Fibroblast of gingiva (primary cell): ENCODE results near the gene ERBB4.

Experiments used
- DNase-seq: peaks from one replicate; pipeline ENCODE4 v3.0.0-alpha.2; 2011; ENCODE audit warnings: low read depth

Gene ERBB4

GRCh38 chr2:212538305-212539071 lies at the start of gene ERBB4:
Gene ERBB4 (minus strand): TSS chr2:212538802. CDS start chr2:212538530, 272 bp downstream.
- no peak for DNase-seq

DNA sequence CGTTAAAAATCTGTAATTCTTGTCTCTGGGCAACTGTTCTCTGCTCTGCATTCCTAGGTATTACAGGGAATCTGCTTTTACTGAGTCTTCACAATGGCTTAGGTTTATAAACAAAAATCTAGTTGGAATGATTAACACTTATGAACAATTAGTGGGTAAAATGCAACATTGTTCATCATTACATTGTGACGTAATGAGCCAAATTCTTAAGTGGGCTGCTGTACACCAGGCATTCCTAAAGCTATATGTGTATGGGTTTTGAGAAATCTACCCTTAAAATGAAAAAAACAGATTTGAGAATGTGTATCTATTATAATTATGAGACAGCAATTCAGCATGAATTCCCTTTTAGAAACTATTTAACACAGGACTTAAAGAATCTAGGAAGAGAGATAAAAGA lies 41.5 kb upstream of the ERBB4 start:
- DNase-seq = no peak

- no peak for DNase-seq
Observed at GRCh38 chr2:212556296-212556695, 17.7 kb upstream of the ERBB4 start.

DNA sequence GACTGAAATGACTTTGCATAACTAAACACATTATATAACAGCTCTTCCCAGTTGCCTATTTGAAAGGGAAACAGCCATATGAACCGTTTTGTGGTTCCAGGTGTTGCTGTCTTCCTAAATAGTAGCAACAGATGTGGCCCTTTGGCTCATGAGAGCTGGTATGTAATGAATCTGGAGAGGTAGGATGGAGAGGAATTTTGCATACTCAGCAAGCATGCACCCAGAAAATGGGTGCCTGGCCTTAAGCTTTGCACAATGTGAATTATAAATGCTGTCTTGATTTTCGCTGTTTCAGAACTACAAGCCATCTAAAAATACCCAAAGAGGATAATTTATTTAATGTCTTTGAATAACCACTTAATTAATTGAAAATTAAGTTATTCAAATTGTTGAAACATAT lies 15.6 kb upstream of the ERBB4 start:
- DNase-seq = no peak

DNA sequence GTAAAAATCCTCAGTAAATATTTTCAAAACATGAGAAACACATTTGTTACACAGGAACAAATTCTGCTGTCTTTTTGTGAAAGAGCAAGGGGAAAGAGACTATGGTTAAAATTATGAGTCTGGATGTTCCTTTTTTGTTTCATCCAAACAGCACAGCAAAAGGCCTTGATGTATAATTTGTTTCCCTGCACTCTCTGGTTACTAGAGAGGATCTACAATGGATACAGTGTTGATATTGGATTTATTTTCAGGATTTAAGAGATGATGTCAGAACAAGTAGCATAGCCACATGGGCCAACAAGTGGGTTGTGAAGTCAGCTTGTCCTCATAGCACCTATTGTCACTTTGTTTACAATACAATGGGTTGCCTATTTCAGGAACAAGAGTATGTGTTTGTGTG lies 11.3 kb upstream of the ERBB4 start:
- DNase-seq = no peak

DNA sequence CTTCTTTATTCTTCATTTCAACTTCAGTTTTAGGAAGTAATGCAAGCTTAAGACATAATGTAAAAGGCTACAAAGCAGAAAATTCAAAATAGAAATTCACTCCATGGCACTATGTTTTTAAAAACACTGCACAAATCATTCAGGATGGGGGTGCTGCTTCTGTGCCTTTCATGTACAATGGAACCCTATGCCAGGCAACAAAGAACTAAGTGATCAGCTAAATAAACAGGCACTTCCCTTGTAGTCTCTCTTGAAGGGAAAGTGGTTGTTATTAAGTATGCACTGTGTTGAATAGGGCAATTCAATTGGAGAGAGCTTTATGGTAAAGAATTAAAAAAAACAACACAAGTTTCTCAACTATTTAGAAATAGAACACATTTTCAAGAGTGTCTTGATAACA lies 10.9 kb upstream of the ERBB4 start:
- DNase-seq = no peak

DNA sequence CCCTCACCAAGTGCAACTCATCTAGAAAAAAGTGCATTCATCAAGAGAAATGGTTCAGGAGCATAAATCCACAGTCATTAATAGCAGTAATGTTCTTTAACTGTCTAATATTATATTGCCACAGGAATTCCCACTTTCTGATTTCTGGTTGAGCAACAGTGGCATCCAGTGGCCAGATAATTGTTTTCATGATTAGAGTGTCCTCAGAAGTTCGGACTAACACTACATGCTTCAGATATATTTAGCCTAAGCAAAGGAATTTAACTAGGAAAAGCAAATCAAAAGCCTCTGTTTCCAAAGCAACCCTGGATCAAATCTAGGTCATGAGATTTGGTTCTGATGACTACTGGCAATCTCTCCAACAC lies 9.8 kb upstream of the ERBB4 start:
- peak; percentile 44 for DNase-seq

GRCh38 chr2:212547716-212548454 lies 9.3 kb upstream of the ERBB4 start:
- no peak for DNase-seq

DNA sequence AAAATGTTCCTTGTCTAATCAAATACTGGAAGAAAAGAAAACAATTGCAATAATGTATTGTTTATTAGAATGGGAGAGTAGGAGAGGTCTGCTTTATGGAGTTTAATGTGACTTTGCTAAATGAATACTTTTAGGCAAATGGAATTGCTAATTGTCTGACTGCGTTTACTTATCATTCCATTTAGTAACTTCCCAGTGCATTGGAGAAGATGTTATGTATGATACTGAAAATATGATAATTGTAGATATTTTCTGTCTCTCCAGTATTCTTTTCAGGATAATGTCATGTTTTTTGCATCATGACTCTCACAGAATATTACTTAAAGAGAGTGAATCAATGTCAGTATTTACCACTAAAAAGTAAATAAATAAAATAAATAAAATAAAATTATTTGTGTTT lies 8.1 kb upstream of the ERBB4 start:
- no peak for DNase-seq

DNA sequence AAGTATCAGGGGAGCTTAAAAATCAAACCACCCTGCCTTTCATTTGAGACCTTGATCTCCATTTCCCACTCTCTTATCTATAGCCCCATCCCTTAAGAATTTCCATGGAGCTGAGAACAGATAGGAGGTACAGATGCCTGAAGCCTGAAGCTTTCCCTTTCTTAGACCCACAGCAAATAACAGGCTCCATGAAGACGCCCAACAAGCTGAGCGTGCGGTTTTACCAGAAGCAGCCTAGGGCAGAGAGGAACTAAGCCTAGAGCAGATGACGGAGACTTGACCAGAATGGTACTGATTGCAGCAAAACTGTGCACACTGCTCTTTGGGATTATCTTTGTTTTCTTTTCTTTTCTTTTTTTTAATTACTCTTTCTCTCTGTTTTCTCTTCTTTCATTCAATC lies 1.7 kb upstream of the ERBB4 start:
- no peak for DNase-seq

- no peak for DNase-seq
Observed at GRCh38 chr2:212539072-212539880, 674 bp upstream of the ERBB4 start.

DNA sequence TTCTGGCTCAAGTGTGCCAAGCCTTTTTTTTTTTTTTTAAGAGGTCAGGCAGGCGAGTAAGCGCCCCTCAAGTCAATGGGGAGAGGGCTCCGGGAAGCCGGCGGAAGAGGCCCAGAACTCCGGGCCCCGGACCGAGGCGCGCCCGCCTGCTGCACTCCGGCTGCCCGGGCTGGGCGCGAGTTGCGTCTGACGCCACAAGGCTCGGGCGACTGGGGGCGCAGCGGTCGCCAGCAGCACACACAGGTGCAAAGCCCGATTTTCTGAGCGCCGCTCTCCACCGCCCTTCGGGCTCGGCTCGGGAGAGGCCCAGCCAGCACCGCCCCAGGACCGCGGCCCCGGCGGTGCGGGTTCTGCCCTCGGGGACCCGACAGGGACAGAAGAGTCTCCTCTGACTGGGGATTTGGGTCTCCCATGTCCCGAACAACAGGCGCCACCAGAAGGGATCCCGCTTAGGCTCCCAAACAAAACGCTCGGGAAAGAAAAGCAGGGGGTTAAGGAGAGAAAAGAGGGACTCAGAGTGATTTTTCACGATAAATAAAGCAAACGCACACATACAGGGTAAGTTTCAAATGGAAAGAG lies 787 bp downstream of the ERBB4 start:
- no peak for DNase-seq

DNA sequence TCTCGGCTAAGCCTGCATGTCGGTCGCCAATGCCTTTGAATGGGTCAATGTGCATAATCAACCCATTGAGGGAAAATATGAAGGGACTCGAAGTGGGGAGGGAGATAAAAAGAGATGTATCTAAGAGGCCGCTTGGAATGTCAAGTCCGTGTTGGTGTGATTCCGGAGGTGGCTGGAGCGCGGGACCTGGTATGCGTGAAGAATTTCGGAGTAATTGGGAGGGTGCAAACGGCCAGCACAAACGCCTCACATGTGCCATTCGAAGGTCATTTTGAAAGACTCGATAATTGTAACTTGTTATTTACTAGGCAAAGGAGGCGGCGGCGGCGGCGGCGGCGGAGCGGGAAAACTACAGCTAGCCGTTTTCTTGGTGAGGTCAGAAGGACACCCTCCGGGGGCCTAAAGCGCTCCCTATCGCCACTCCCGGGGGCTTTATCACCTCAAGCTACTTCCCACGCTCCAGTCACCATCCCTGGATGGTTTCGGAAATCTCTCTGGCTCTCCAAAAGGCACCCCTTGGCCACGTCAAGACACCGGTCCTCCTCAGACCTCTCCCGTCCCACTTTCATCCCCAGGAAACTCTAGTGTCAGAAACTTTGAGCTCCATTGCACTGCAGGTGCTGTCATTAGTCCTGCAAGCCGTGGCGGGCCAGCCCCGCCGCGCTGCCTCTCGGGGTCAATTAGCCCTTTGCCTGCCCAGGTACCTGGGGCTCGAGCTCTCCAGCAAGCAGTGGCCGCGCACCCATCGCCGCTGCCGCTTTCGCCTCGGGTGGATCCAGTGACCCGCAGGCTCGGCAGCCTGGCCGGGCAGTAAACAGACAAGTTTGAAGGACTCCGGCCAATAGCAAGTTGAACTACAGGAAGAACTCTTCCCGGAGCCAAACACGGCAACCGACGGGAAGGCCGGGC lies 1.5 kb downstream of the ERBB4 start:
- DNase-seq = peak; percentile 8

GRCh38 chr2:212535996-212536816 lies 2.4 kb downstream of the ERBB4 start:
- no peak for DNase-seq

- DNase-seq = no peak
Observed at GRCh38 chr2:212534336-212534735, 4.3 kb downstream of the ERBB4 start.

DNA sequence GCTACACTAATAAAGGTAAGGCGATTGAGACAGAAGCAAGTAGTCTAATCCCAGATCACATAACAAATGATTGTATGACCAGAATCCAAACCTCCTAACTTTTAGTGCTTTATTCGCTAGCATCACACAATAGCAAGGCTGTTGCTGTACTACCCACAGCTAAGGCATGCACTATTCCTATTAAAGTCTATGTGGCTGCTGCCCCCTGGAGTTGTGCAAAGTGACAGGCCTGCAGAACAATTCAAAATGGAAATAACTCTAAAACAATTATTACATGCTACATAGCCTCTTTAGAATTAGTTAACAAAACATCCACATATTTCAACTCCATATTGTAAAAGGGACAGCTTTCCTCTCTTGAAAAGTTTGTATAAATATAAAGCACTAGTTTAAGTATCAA lies 6.0 kb downstream of the ERBB4 start:
- no peak for DNase-seq

GRCh38 chr2:212532087-212532486 lies 6.5 kb downstream of the ERBB4 start:
- no peak for DNase-seq

DNA sequence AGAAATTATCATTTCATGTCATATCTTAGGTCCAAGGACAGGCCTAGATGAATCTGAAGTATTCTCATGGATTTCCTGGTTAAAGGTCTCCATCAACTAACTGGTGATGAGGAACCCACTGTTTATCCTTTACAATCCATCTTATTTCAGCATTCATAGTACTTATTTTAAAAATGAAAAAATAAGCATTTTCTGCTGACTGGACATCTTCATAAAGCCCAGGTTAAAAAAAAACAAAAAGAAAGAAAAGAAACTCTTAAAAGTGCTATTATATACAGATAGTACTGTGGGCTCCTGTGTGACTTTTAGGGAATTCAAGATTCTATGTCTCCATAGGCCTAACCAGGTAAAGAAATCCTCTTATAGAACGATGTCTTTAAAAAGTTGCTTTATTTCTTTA lies 7.1 kb downstream of the ERBB4 start:
- DNase-seq = no peak

DNA sequence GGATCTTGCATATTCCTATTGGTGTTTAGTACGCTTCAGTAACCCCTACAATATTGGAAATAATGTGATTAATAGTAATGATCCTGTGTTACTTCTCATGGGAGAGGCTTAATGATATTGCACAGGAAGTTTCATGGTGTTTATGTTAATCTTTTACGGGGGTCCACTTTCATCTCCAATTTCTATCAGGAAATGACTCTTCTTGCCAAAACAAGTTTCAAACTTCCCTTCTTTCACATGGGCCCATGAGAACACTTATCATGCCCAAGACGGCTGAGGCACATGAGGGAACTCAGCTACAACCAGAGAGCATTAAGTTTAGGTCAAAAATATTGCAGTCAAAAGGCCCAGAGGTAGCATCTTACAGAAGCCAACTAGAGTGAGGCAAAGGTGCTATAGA lies 7.6 kb downstream of the ERBB4 start:
- DNase-seq = no peak

- DNase-seq = no peak
Observed at GRCh38 chr2:212530373-212530772, 8.2 kb downstream of the ERBB4 start.
